SK-N-SH treated with all-trans-retinoic acid at 6 μM for 48 hours (cell line): ENCODE data around the gene APOBEC3C.
"Not testable (repeated sequence)": the region's sequence is repeated elsewhere in the genome, so short reads cannot be mapped to it uniquely, and the experiment has no call there.

Experiments
- ATAC-seq: fragments of 200-7000 bp; cut with Tn5 transposase; 3 replicates; pipeline ENCODE4 v1.9.1; 2020; ENCODE audit warnings: mild to moderate bottlenecking, moderate library complexity
- ARNTL ChIP-seq: fragments of 450-650 bp; formaldehyde crosslinking; IDR thresholded peaks from 2 replicates; pipeline ENCODE4 v1.5.0; 2020; ENCODE audit warnings: low read depth, mild to moderate bottlenecking, moderate library complexity, borderline replicate concordance
- CSDC2 ChIP-seq: fragments of 250-450 bp; sonication (Bioruptor Pico); IDR thresholded peaks from 2 replicates; pipeline ENCODE4 v1.5.0; 2020; ENCODE audit warnings: mild to moderate bottlenecking, moderate library complexity
- ESRRG ChIP-seq: fragments of 250-450 bp; sonication (Bioruptor Pico); IDR thresholded peaks from 2 replicates; pipeline ENCODE4 v1.6.1; 2021; ENCODE audit warnings: mild to moderate bottlenecking
- GLIS3 ChIP-seq: fragments of 250-450 bp; sonication (Bioruptor Pico); IDR thresholded peaks from 2 replicates; pipeline ENCODE4 v1.5.0; 2020; ENCODE audit warnings: mild to moderate bottlenecking, moderate library complexity
- ISL1 ChIP-seq: fragments of 250-450 bp; sonication (Bioruptor Pico); IDR thresholded peaks from 2 replicates; pipeline ENCODE4 v2.1.2; 2022; ENCODE audit warnings: mild to moderate bottlenecking, moderate library complexity
- OSR1 ChIP-seq: fragments of 250-450 bp; sonication (Bioruptor Pico); IDR thresholded peaks from 2 replicates; pipeline ENCODE4 v1.8.0; 2022; ENCODE audit warnings: moderate library complexity, mild to moderate bottlenecking, inconsistent platforms
- RARB ChIP-seq: fragments of 250-450 bp; sonication (Bioruptor Pico); IDR thresholded peaks from 2 replicates; pipeline ENCODE4 v1.8.0; 2021; ENCODE audit warnings: mild to moderate bottlenecking, moderate library complexity
- TCF4 ChIP-seq: fragments of 250-450 bp; sonication (Bioruptor Pico); IDR thresholded peaks from 2 replicates; pipeline ENCODE4 v1.8.0; 2021; ENCODE audit warnings: mild to moderate bottlenecking, moderate library complexity, borderline replicate concordance
- ZC3H10 ChIP-seq: fragments of 250-450 bp; sonication (Bioruptor Pico); IDR thresholded peaks from 2 replicates; pipeline ENCODE4 v1.5.1; 2021; ENCODE audit warnings: mild to moderate bottlenecking, moderate library complexity
- ZFP3 ChIP-seq: fragments of 250-450 bp; sonication (Bioruptor Pico); IDR thresholded peaks from 2 replicates; pipeline ENCODE4 v1.5.0; 2020; ENCODE audit warnings: mild to moderate bottlenecking, moderate library complexity
- ZFP30 ChIP-seq: fragments of 450-650 bp; formaldehyde crosslinking; IDR thresholded peaks from 2 replicates; pipeline ENCODE4 v1.5.0; 2022; ENCODE audit warnings: mild to moderate bottlenecking, moderate library complexity
- ZNF70 ChIP-seq: fragments of 450-650 bp; formaldehyde crosslinking; IDR thresholded peaks from 2 replicates; pipeline ENCODE4 v1.5.0; 2020; ENCODE audit warnings: mild to moderate bottlenecking, moderate library complexity
- TF ChIP-seq, protein P1 (sequence below): fragments of 250-450 bp; sonication (Bioruptor Pico); IDR thresholded peaks from 2 replicates; pipeline ENCODE4 v1.5.0; 2020; ENCODE audit warnings: mild to moderate bottlenecking, moderate library complexity

Gene APOBEC3C

DNA sequence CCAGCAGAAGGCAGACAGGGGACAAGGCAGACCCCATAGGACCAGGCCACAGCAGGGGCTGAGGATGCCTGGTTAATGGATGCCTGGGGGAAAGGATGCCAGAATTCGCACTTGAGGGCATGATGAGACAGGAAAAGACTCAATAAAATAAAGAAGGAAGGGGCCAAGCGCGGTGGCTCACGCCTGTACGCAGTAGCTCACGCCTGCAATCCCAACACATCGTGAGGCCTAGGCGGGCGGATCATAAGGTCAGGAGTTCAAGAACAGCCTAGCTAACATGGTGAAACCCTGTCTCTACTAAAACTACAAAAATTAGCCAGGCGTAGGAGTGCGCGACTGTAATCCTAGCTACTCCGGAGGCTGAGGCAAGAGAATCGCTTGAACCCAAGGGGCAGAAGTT is 16.6 kb downstream of the APOBEC3C start:
- no peak for TF ChIP-seq ARNTL (CRISPR knock-in tag)
- no peak for TF ChIP-seq ESRRG (CRISPR knock-in tag)
- TF ChIP-seq, all 23 proteins: peak for 0
- ATAC-seq: no peak

DNA sequence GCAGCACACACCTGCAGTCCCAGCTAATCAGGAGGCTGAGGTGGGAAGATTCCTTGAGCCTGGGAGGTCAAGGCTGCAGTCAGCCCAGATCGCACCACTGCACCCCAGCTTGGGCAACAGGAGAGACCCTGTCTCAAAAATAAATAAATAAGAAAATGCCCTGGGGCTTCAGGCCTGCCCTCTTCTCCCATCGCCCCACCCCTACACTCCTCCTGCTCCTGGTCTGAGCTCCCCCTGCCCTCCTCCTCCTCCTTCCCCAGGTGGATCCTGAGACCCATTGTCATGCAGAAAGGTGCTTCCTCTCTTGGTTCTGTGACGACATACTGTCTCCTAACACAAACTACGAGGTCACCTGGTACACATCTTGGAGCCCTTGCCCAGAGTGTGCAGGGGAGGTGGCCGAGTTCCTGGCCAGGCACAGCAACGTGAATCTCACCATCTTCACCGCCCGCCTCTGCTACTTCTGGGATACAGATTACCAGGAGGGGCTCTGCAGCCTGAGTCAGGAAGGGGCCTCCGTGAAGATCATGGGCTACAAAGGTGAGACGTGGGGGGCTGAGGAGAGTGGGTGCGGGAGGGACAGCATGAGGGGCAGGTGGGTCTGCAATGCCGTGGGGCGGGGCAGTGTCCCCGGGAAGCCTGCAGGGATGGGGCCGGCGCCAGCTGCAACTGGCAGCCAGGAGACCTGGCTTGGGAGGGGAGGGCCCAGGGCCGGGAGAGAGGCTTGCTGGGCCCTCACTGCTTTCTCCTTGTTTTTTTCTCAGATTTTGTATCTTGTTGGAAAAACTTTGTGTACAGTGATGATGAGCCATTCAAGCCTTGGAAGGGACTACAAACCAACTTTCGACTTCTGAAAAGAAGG is 17.6 kb downstream of the APOBEC3C start:
- not testable (repeated sequence) for ATAC-seq

DNA sequence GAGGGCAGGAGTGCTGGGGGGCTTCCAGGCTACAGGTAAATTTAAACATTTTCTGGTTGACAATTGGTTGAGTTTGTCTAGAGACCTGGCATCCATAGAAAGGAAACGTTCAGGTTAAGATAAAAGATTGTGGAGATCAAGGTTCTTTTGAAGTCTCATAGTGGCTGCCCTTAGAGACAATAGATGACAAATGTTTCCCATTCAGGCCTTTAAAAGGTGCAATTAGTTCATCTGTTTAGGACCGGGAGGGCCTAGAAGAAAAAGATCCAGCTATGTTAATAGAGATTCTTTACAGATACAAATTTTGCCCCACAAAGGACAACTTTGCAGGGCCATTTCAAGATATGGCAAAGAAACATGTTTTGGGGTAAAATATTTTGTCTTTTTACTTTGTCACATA is 23.0 kb downstream of the APOBEC3C start:
- ATAC-seq: not testable (repeated sequence)

DNA sequence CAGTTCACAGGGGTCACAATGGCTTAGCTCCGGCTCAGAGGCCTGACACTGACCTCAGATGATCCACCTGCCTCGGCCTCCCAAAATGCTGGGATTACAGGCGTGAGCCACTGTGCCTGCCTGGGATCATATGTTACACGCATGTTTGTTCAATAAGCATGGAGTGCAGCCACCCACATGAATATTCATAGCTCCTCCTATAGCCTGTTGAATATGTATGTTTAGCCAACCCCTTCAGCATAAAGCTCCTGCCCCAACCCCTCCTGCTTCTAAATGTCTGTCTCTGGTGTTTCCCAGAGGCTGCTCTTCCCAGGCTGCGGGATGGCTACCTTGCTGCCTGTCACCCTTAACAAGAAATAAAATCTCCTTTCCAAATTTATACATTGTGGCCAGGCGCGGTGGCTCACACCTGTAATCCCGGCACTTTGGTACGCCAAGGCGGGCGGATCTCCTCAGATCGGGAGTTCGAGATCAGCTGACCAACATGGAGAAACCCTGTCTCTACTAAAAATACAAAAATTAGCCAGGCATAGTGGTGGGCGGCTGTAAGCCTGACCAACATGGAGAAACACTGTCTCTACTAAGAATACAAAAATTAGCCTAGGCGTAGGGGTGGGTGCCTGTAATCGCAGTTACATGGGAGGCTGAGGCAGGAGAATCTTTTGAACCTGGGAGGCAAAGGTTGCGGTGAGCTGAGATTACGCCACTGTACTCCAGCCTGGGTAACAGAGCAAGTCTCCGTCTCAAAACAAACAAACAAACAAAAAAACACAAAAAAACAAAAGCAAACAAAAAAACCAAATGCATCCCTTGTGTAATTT is 25.5 kb downstream of the APOBEC3C start:
- ATAC-seq: no peak
- no peak for TF ChIP-seq TCF4 (CRISPR knock-in tag)

DNA sequence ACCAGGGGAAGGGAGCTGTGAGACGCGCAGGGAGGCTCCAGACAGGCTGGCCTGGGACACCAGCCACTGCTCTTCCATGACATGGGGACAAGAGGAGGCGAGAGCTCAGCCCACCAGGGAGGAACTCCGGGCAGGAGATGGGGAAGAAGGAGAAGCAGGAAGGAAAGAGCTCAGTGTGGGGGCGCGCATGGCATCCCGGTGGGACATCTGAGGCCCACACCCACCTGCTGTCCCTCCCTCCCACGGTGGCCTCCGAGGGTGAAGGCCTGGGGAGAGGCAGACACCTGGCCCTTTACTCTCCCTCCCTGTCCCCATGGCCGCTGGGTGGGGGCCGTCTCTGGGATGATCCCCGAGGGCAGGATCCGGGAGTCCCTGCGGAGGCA is 26.1 kb downstream of the APOBEC3C start:
- not testable (repeated sequence) for ATAC-seq

DNA sequence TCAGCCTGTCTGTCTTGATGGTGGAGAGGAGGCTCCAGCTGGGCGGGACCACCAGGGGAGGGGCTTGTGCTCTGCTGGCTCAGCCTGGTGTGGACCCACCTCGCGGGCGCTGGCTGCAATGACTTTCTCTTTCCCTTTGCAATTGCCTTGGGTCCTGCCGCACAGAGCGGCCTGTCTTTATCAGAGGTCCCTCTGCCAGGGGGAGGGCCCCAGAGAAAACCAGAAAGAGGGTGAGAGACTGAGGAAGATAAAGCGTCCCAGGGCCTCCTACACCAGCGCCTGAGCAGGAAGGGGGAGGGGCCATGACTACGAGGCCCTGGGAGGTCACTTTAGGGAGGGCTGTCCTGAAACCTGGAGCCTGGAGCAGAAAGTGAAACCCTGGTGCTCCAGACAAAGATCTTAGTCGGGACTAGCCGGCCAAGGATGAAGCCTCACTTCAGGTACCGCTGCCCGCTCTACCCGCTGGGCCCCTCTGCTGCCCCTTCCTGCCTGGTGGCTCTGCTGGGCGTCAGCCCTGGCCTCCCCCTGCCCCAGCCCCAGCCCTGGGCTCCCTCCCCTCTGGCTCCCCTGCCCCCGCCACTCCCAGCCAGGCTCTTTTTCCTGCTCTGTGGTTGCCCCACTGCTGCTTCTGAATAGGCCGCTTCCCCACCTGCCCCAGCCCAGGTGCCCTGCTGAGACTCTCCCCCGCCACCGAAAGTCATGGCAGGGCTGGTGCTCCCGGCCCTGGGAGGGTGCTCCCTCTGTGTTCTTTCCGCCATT is 26.7 kb downstream of the APOBEC3C start, which contains the start of gene APOBEC3F:
Gene APOBEC3F (plus strand): TSS at position 327 of the 759 bp plus-strand sequence. CDS start 97 bp downstream, at position 424.
- peak; percentile 96 for ATAC-seq

DNA sequence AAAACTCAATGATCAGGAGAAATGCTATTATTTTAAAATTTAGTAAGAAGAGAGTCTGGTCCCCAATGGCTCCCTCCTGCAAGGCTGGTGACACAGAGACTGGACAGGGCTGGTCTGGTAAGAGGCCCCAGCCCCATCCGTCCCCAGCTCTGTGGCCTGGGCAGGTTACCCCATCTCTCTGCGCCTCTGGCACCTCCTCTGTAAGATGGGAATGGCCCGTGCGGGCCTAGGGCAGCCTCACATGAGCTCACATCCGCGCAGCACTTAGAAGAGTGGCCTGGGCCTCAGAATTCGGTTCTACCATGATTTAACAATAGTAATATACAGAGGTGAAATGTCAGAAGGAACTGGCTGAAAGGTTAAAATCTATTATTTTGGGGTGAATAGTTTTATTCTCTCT is 27.9 kb downstream of the APOBEC3C start:
- no peak for ATAC-seq
- TF ChIP-seq ZC3H10 (CRISPR knock-in tag) (no peak), ZFP3 (CRISPR knock-in tag) (no peak)
- TF ChIP-seq, all 23 proteins: peak for 0

DNA sequence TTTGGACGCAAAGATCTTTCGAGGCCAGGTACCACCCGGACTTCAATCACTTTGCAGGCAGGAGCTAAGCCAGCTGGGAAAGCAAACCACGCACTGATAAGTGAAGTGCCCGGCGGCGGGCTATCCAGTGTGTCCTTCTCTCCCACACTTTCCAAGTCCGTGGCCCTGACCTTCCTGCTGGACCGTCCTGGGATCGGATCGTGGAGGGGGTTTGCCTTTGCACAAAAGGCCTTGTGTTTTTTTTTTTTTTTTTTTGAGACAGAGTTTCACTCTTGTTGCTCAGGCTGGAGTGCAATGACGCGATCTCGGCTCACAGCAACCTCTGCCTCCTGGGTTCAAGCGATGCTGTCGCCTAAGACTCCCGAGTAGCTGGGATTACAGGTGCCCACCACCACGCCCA is 29.0 kb downstream of the APOBEC3C start:
- ATAC-seq: not testable (repeated sequence)

DNA sequence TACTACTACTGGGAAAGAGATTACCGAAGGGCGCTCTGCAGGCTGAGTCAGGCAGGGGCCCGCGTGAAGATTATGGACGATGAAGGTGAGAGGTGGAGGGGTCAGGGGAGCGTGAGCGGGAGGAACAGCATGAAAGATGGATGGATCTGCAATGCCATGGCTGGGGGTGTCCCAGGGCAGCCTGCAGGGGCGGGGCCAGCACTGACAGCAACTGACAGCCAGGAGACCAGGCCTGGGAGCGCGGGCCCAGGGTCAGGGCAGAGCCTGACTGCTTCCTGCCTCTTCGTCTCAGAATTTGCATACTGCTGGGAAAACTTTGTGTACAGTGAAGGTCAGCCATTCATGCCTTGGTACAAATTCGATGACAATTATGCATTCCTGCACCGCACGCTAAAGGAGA is 31.1 kb downstream of the APOBEC3C start:
- not testable (repeated sequence) for ATAC-seq

DNA sequence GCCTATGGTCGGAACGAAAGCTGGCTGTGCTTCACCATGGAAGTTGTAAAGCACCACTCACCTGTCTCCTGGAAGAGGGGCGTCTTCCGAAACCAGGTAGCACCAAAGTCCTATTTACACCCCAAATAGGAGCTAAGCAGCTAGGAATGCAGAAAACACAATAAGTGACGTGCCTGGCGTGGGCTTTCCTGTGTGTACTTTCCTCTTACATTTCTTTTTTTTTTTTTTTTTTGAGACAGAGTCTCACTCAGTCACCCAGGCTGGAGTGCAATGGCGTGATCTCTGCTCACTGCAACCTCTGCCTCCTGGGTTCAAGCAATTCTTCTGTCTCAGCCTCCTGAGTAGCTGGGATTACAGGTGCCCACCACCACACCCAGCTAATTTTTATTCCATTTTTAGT is 35.4 kb downstream of the APOBEC3C start:
- ATAC-seq: not testable (repeated sequence)

DNA sequence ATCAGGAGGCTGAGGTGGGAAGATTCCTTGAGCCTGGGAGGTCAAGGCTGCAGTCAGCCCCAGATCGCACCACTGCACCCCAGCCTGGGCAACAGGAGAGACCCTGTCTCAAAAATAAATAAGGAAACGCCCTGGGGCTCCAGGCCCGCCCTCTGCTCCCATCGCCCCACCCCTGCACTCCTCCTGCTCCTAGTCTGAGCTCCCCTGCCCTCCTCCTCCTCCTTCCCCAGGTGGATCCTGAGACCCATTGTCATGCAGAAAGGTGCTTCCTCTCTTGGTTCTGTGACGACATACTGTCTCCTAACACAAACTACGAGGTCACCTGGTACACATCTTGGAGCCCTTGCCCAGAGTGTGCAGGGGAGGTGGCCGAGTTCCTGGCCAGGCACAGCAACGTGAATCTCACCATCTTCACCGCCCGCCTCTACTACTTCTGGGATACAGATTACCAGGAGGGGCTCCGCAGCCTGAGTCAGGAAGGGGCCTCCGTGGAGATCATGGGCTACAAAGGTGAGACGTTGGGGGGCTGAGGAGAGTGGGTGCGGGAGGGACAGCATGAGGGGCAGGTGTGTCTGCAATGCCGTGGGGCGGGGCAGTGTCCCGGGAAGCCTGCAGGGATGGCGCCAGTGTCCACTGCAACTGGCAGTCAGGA is 37.9 kb downstream of the APOBEC3C start:
- ATAC-seq: not testable (repeated sequence)

DNA sequence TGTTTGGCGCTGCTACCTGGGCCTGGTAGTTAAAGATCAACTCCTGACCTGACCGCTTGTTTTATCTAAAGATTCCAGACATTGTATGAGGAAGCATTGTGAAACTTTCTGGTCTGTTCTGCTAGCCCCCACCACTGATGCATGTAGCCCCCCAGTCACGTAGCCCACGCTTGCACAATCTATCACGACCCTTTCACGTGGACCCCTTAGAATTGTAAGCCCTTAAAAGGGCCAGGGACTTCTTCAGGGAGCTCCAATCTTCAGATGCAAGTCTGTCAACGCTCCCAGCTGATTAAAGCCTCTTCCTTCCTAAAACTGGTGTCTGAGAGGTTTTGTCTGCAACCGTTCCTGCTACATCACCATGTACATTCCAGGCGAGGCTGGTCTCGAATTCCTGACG is 41.6 kb downstream of the APOBEC3C start:
- TF ChIP-seq ZC3H10 (CRISPR knock-in tag): no peak
- TF ChIP-seq CSDC2 (CRISPR knock-in tag): no peak
- no peak for TF ChIP-seq RARB (CRISPR knock-in tag)
- no peak for TF ChIP-seq ESRRG (CRISPR knock-in tag)
- TF ChIP-seq GLIS3 (CRISPR knock-in tag): no peak
- no peak for TF ChIP-seq ARNTL (CRISPR knock-in tag)
- TF ChIP-seq OSR1 (CRISPR knock-in tag): no peak
- TF ChIP-seq ZNF70: no peak
- TF ChIP-seq, protein P1, sequence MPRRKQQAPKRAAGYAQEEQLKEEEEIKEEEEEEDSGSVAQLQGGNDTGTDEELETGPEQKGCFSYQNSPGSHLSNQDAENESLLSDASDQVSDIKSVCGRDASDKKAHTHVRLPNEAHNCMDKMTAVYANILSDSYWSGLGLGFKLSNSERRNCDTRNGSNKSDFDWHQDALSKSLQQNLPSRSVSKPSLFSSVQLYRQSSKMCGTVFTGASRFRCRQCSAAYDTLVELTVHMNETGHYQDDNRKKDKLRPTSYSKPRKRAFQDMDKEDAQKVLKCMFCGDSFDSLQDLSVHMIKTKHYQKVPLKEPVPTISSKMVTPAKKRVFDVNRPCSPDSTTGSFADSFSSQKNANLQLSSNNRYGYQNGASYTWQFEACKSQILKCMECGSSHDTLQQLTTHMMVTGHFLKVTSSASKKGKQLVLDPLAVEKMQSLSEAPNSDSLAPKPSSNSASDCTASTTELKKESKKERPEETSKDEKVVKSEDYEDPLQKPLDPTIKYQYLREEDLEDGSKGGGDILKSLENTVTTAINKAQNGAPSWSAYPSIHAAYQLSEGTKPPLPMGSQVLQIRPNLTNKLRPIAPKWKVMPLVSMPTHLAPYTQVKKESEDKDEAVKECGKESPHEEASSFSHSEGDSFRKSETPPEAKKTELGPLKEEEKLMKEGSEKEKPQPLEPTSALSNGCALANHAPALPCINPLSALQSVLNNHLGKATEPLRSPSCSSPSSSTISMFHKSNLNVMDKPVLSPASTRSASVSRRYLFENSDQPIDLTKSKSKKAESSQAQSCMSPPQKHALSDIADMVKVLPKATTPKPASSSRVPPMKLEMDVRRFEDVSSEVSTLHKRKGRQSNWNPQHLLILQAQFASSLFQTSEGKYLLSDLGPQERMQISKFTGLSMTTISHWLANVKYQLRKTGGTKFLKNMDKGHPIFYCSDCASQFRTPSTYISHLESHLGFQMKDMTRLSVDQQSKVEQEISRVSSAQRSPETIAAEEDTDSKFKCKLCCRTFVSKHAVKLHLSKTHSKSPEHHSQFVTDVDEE: no peak
- TF ChIP-seq ZFP30 (CRISPR knock-in tag): no peak
- TF ChIP-seq ISL1 (CRISPR knock-in tag): no peak
- ATAC-seq: no peak

DNA sequence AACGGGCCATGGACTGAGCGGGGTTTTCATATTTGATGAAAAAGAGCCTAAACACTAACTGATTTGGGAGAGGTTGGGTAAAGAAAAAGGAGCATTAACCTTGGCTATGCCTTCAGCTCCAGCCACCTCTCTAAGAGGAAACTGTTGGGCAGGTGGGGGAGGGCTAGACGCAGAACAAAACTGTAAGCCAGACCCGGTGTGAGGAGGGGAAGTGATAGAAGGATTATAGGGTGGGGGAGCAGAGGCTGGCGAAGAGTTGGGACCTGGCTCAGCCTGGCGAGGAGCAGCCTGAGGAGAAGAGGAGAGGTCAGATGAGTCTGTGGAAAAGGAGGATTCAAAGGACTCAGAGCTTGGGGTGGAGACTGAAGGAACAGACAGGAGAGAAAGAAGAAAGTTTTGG is 47.2 kb downstream of the APOBEC3C start:
- ATAC-seq: not testable (repeated sequence)

DNA sequence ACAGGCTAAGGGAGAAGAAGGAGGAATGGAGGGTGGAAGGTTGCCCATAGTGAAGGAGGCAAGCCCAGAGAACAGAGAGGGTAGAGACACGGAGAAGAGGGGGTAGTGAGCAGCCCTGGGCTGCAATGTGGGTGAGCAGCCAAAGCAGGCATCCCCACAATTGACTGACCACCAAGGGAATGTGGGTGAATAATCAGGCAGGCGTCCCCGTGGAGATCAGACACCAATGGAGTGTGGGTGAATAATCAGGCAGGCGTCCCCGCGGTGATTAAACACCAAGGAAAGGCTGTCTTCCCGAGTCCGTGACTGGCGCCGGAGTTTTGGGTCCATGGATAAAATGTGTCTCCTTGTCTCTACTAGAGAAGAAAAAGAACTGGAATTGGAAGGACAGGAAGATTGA is 47.9 kb downstream of the APOBEC3C start:
- ATAC-seq: not testable (repeated sequence)

DNA sequence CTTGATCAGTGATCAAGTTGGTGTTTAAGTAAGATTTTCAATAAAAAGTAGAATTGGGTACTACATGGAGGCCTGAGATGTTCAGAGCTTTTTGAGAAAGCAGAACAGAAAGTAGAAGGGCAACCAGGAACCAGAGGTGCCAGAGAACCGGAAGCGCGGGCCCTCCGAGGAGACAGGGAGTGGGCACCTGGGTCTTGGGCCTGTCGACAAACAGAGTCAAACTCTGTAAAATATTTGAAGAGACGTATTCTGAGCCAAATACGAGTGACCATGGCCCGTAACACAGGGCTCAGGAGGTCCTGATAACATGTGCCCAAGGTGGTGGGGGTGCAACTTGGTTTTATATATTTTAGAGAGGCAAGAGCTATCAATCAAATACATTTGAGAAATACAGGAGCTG is 49.8 kb downstream of the APOBEC3C start:
- ATAC-seq: not testable (repeated sequence)
